ENCODE data around the gene ZNF90. TPM values are rescaled to one million over a fixed set of nuclear protein-coding genes. Genes with fewer than 3 reads are reported as not detected.
"Not testable (repeated sequence)": the region's sequence is repeated elsewhere in the genome, so short reads cannot be mapped to it uniquely, and the experiment has no call there.

ZNF90 gene
- total and polyA plus RNA-seq, 7 donors = 0.10 to 0.45 (median 0.26) TPM; not detected in 1

DNA sequence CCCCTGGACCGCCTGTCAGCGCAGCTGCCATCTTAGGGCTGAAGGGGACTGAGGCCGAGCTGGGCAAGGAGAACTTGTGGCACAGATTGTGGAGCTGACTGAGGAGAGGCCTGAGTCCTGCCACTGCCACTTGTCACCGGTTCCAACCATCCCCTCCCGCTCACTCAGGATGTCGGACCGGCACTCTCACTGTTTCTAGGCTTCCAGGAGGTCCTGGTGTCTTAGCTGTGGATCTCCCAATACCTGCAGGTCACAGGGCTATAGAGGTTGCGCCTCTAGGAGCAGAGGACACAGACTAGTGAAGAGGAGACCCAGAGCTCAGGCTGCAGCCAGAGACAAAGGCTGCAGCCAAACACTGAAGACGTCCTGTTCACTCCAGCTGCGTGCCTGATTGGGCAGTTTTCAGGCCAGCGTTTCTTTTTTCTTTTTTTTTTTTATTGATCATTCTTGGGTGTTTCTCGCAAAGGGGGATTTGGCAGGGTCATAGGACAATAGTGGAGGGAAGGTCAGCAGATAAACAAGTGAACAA is 73.9 kb downstream of the ZNF90 start:
- no peaks in the 10 kb centered on the region for H3K4me1 ChIP-seq
- TF ChIP-seq, protein P1, sequence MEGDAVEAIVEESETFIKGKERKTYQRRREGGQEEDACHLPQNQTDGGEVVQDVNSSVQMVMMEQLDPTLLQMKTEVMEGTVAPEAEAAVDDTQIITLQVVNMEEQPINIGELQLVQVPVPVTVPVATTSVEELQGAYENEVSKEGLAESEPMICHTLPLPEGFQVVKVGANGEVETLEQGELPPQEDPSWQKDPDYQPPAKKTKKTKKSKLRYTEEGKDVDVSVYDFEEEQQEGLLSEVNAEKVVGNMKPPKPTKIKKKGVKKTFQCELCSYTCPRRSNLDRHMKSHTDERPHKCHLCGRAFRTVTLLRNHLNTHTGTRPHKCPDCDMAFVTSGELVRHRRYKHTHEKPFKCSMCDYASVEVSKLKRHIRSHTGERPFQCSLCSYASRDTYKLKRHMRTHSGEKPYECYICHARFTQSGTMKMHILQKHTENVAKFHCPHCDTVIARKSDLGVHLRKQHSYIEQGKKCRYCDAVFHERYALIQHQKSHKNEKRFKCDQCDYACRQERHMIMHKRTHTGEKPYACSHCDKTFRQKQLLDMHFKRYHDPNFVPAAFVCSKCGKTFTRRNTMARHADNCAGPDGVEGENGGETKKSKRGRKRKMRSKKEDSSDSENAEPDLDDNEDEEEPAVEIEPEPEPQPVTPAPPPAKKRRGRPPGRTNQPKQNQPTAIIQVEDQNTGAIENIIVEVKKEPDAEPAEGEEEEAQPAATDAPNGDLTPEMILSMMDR (IDR thresholded peaks at IDR 0.05) = no peak
- H3K27ac ChIP-seq = no peak overlapping the region
- H3K9me3 ChIP-seq = no peaks in the 10 kb centered on the region
- no peaks in the 10 kb centered on the region for H3K27me3 ChIP-seq (ENCODE audit: insufficient read depth in 3 of 3, low read length in 2 of 3)
- H3K4me3 ChIP-seq = no peak overlapping the region
- intact Hi-C loops (cut with DNase I) = no loop called here
- H3K36me3 ChIP-seq (ENCODE audit: insufficient read depth in 1 of 2, low read depth in 1 of 2) = no peaks in the 10 kb centered on the region
- 74 to 77% (median 76%) methylated on average over 11 to 12 of the region's 12 CpGs for WGBS, 3 donors
- DNase-seq (no peak), ATAC-seq (no peak)

GRCh38 chr19:20152506-20152905 is 74.7 kb downstream of the ZNF90 start:
- H3K4me1 ChIP-seq; H3K36me3 ChIP-seq (ENCODE audit: insufficient read depth in 1 of 2, low read depth in 1 of 2); H3K27me3 ChIP-seq (ENCODE audit: insufficient read depth in 3 of 3, low read length in 2 of 3); ATAC-seq; H3K27ac ChIP-seq; DNase-seq; intact Hi-C loops (cut with DNase I); H3K9me3 ChIP-seq; H3K4me3 ChIP-seq: not testable (repeated sequence)
- 45 to 56% (median 53%) methylated on average over 10 to 13 of the region's 15 CpGs for WGBS, 3 donors

DNA sequence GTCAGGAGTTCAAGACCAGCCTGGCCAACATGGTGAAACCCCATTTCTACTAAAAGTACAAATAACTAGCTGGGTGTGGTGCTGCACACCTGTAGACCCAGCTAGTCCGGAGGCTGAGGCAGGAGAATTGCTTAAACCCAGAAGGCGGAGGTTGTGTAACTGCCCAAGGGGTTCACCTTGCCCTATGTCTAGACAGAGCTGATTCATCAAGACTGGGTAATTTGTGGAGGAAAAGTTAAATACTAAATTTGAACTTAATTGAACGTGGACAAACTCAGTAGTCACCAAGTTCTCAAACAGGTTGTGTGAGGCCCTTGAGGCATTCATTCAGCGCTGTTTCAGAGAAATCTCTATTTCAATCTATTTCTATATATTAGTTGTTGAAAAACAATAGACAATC is 75.5 kb downstream of the ZNF90 start:
- Histone ChIP-seq H3K36me3 (ENCODE audit: insufficient read depth in 1 of 2, low read depth in 1 of 2) (no peaks in the 10 kb centered on the region), H3K4me3 (no peak overlapping the region), H3K27ac (no peak overlapping the region), H3K9me3 (no peaks in the 10 kb centered on the region), H3K27me3 (ENCODE audit: insufficient read depth in 3 of 3, low read length in 2 of 3) (no peaks in the 10 kb centered on the region), H3K4me1 (no peaks in the 10 kb centered on the region)
- intact Hi-C loops (cut with DNase I) = no loop called here
- DNase-seq = no peak
- 92 to 94% (median 94%) methylated on average over 4 of the region's 4 CpGs for WGBS, 3 donors
- no peak for ATAC-seq
- TF ChIP-seq, protein P1 (IDR thresholded peaks at IDR 0.05) = no peak

DNA sequence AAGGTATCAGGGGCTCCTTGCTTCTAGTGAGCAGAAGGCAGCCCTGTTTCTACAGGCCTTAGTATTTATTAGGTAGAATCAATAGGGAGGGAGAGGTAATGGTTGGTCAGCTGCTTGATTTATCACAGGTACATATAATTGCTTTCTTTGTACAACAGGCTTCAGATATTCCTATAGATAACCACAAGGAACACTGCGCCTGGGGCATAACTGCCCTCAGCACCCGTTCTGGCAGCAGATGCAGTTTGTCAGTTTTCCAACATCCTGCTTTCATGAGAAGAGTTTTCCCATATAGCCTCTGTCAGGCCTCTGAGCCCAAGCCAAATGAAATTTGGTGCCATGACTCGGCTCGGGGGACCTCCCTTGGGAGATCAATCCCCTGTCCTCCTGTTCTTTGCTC is 76.8 kb downstream of the ZNF90 start:
- Histone ChIP-seq H3K4me1 (no peaks in the 10 kb centered on the region), H3K27me3 (ENCODE audit: insufficient read depth in 3 of 3, low read length in 2 of 3) (no peaks in the 10 kb centered on the region), H3K9me3 (no peaks in the 10 kb centered on the region), H3K36me3 (ENCODE audit: insufficient read depth in 1 of 2, low read depth in 1 of 2) (no peaks in the 10 kb centered on the region), H3K27ac (no peak overlapping the region), H3K4me3 (no peak overlapping the region)
- ATAC-seq (no peak), DNase-seq (no peak)
- intact Hi-C loops (cut with DNase I) = no loop called here
- 56 to 64% (median 58%) methylated on average over 4 of the region's 4 CpGs for WGBS, 3 donors
- TF ChIP-seq, protein P1 (IDR thresholded peaks at IDR 0.05) = no peak

GRCh38 chr19:20162821-20163220 is 85.0 kb downstream of the ZNF90 start:
- intact Hi-C loops (cut with DNase I) = no loop called here
- TF ChIP-seq, protein P1 (IDR thresholded peaks at IDR 0.05) = no peak
- Histone ChIP-seq H3K36me3 (ENCODE audit: insufficient read depth in 1 of 2, low read depth in 1 of 2) (no peaks in the 10 kb centered on the region), H3K9me3 (no peaks in the 10 kb centered on the region), H3K27ac (no peak overlapping the region), H3K4me3 (no peak overlapping the region), H3K27me3 (ENCODE audit: insufficient read depth in 3 of 3, low read length in 2 of 3) (no peaks in the 10 kb centered on the region), H3K4me1 (no peaks in the 10 kb centered on the region)
- ATAC-seq = no peak
- DNase-seq = no peak
- 73 to 76% (median 75%) methylated on average over 3 of the region's 3 CpGs for WGBS, 3 donors
